K562 (cell line): ENCODE measurements around the gene OR51B2. TPM values are rescaled to one million over a fixed set of nuclear protein-coding genes. Genes with fewer than 3 reads are reported as not detected.
"Not testable (repeated sequence)": the region's sequence is repeated elsewhere in the genome, so short reads cannot be mapped to it uniquely, and the experiment has no call there.

Source experiments
- ATAC-seq: fragments of 200-7000 bp; cut with Tn5 transposase; 3 replicates; pipeline ENCODE4 v1.9.1; 2020; ENCODE audit warnings: moderate library complexity
- BruUV-seq: library from RNA; stranded (reverse); fragments of 400-500 nt; replicated peaks from 2 replicates; lab custom pipeline; 2021; lab: Mats Ljungman, UMichigan
- CTCF ChIA-PET: fragments of 300-600 bp; formaldehyde crosslinking; extraction: SDS; loops from one replicate; lab custom pipeline; 2021; ENCODE audit warnings: low intra/inter-chr PET ratio; lab: Yijun Ruan, JAX
- POLR2A ChIA-PET: fragments of 300-600, 350-650 bp; sonication (Branson Sonifier 250); formaldehyde crosslinking; extraction: SDS; loops from one replicate; lab custom pipeline; 2021; ENCODE audit warnings: antibody characterized with exemption, inconsistent platforms; lab: Yijun Ruan, JAX
- DNase-seq, 4 experiments: peaks; one replicate each; pipeline versions ENCODE4 v3.0.0 to v3.0.0-alpha.2; 2011 to 2018; ENCODE audit warnings: low spot score in 3 of 4, mixed read lengths in 3 of 4; ENCODE audit errors: extremely low read depth in 1 of 4
- FAIRE-seq: peaks from 2 replicates; lab custom pipeline; 2011; peaks lifted over from hg19 to GRCh38; lab: Jason Lieb, UNC
- H2AFZ ChIP-seq: 2 replicates; pipeline ENCODE4 v1.6.0; 2011; ENCODE audit warnings: low read depth, low read length, control low read depth, inconsistent platforms
- H3K27ac ChIP-seq: fragments of 200-600 bp; 3 replicates; pipeline ENCODE4 v1.8.0; 2011; ENCODE audit warnings: low read depth, mild to moderate bottlenecking, control low read depth, inconsistent platforms, low read length, moderate library complexity, mixed read lengths; ENCODE audit errors: extremely low read depth
- H3K27me3 ChIP-seq, 2 experiments: fragments of 300-600 bp in 1 of 2; 2 replicates in 1 of 2; 3 replicates in 1 of 2; pipeline versions ENCODE4 v1.6.0 to v1.8.0; 2011; ENCODE audit warnings: inconsistent platforms in 2 of 2, low read length in 2 of 2, mild to moderate bottlenecking in 1 of 2, mixed read lengths in 1 of 2, moderate library complexity in 1 of 2; ENCODE audit not compliant: control insufficient read depth in 2 of 2, insufficient read depth in 2 of 2
- H3K36me3 ChIP-seq: fragments of 300-600 bp; 3 replicates; pipeline ENCODE4 v1.8.0; 2011; ENCODE audit warnings: mild to moderate bottlenecking, low read length, inconsistent platforms; ENCODE audit not compliant: control insufficient read depth, insufficient read depth
- H3K4me1 ChIP-seq, 2 experiments: fragments of 200-600 bp in 1 of 2; replicated peaks in 1 of 2; 2 replicates in 1 of 2; 3 replicates in 1 of 2; pipeline versions ENCODE4 v1.5.1 to v1.8.0; 2011; ENCODE audit warnings: inconsistent platforms in 2 of 2, low read length in 2 of 2, mild to moderate bottlenecking in 1 of 2, mixed read lengths in 1 of 2, moderate library complexity in 1 of 2; ENCODE audit not compliant: control insufficient read depth in 2 of 2, insufficient read depth in 2 of 2
- H3K4me2 ChIP-seq: 2 replicates; pipeline ENCODE4 v1.6.1; 2011; ENCODE audit warnings: low read length, control low read depth, inconsistent platforms, mixed read lengths; ENCODE audit not compliant: insufficient read depth
- H3K4me3 ChIP-seq: fragments of 200-600 bp; sonication (generic), shearing (Covaris generic); 2 replicates; pipeline ENCODE4 v1.5.1; 2016; ENCODE audit warnings: control low read depth, inconsistent platforms
- H3K79me2 ChIP-seq: fragments of 200-600 bp; 3 replicates; pipeline ENCODE4 v1.8.0; 2011; ENCODE audit warnings: low read length, inconsistent platforms; ENCODE audit not compliant: control insufficient read depth, insufficient read depth
- H3K9ac ChIP-seq, 2 experiments: 2 replicates each; pipeline versions ENCODE4 v1.6.0 to v1.6.1; 2011; ENCODE audit warnings: low read depth in 2 of 2, low read length in 2 of 2, control low read depth in 1 of 2, inconsistent platforms in 1 of 2, mild to moderate bottlenecking in 1 of 2, mixed read lengths in 1 of 2; ENCODE audit not compliant: insufficient read depth in 1 of 2
- H3K9me1 ChIP-seq: one replicate; pipeline ENCODE4 v1.6.0; 2011; ENCODE audit warnings: inconsistent platforms, mild to moderate bottlenecking, low read length, moderate library complexity; ENCODE audit not compliant: control insufficient read depth, insufficient read depth
- H3K9me3 ChIP-seq: replicated peaks from 2 replicates; pipeline ENCODE4 v1.5.1; 2011; ENCODE audit warnings: low read depth, low read length, inconsistent platforms; ENCODE audit not compliant: control insufficient read depth, insufficient read depth
- H4K20me1 ChIP-seq: replicated peaks from 2 replicates; pipeline ENCODE4 v1.6.1; 2011; ENCODE audit warnings: low read length, inconsistent platforms, mixed read lengths; ENCODE audit not compliant: control insufficient read depth, insufficient read depth
- CC2D1A ChIP-seq: fragments of 450-650 bp; IDR thresholded peaks from 2 replicates; pipeline ENCODE4 v1.6.1; 2017; ENCODE audit warnings: mild to moderate bottlenecking
- ZNF274 ChIP-seq: IDR thresholded peaks from 2 replicates; pipeline ENCODE4 v1.6.1; 2011; ENCODE audit warnings: low read depth, mild to moderate bottlenecking, low read length, moderate library complexity, borderline replicate concordance
- WGBS: fragments of 100-300 bp; shearing (Covaris generic); methylation state at CpG from one replicate; pipeline ENCODE4 v1.1.6; 2016; ENCODE audit warnings: low coverage, mixed read lengths; ENCODE audit not compliant: insufficient coverage; ENCODE audit errors: missing lambda C conversion rate; 5-methylcytosine and 5-hydroxymethylcytosine counted together
- in situ Hi-C: fragments of 300-500 bp; cut with MboI; formaldehyde crosslinking; loops from 4 replicates; pipeline ENCODE4 v1.15.0; 2018; ENCODE audit warnings: inconsistent platforms, mixed read lengths
- intact Hi-C: fragments of 100-400 bp; cut with micrococcal nuclease; formaldehyde crosslinking; loops from 2 replicates; pipeline ENCODE4 v1.14.2; 2022
- polyA plus RNA-seq, 8 experiments: library from polyadenylated mRNA; depleted of rRNA in 4 of 8; stranded (reverse) in 5 of 8; unstranded in 3 of 8; fragments of >200 nt; fragmentation: Nextera tagmentation in 2 of 8; fragmentation: Illumina TruSeq in 1 of 8; extraction: Ambion mirVana in 2 of 8; extraction: Trizol in 1 of 8; gene quantifications; 2 replicates each; pipeline versions ENCODE4 v1.2.1 to v1.2.3, GENCODE V29; 2011 to 2014; ENCODE audit warnings: inconsistent platforms in 1 of 8, missing spikeins in 1 of 8
- total RNA-seq, 7 experiments: library from RNA; depleted of rRNA in 6 of 7; stranded (reverse); fragments of >200 nt in 6 of 7; fragmentation: Illumina TruSeq in 2 of 7; extraction: Trizol in 2 of 7; gene quantifications; 2 replicates each; pipeline versions ENCODE4 v1.2.1 to v1.2.3, GENCODE V29; 2011 to 2021; ENCODE audit warnings: low replicate concordance in 1 of 7
- TF ChIP-seq, protein P1 (sequence below): fragments of 450-650 bp; IDR thresholded peaks from 2 replicates; pipeline ENCODE4 v1.6.1; 2016; ENCODE audit warnings: missing biosample characterization, missing genetic modification characterization
- TF ChIP-seq, protein P2 (sequence below), 2 experiments: IDR thresholded peaks in 1 of 2; conservative IDR thresholded peaks in 1 of 2; 2 replicates each; pipeline ENCODE4 v1.6.1; 2016; ENCODE audit warnings: low read depth in 2 of 2, mild to moderate bottlenecking in 1 of 2, missing compliant biosample characterization in 1 of 2, missing genetic modification characterization in 1 of 2, moderate library complexity in 1 of 2
- TF ChIP-seq, protein P3 (sequence below): sonication (generic); formaldehyde crosslinking; IDR thresholded peaks from 2 replicates; pipeline ENCODE4 v1.8.1; 2023; ENCODE audit warnings: mild to moderate bottlenecking, missing genetic modification reagents
- TF ChIP-seq, protein P4 (sequence below): sonication (generic); formaldehyde crosslinking; IDR thresholded peaks from 2 replicates; pipeline ENCODE4 v1.8.1; 2023; ENCODE audit warnings: mild to moderate bottlenecking, missing genetic modification reagents
- TF ChIP-seq, protein P5 (sequence below), 2 experiments: fragments of 450-650 bp; IDR thresholded peaks; 2 replicates each; pipeline ENCODE4 v1.6.1; 2016
- TF ChIP-seq, protein P6 (sequence below): fragments of 450-650 bp; IDR thresholded peaks from 2 replicates; pipeline ENCODE4 v1.6.1; 2016; ENCODE audit warnings: mild to moderate bottlenecking

Gene OR51B2
- total and polyA plus RNA-seq, 9 of the 15 experiments (the other 6 are each of a cell fraction or from before 2014, with no cell fraction given): 0.38 to 6.6 (median 4.0) TPM

DNA sequence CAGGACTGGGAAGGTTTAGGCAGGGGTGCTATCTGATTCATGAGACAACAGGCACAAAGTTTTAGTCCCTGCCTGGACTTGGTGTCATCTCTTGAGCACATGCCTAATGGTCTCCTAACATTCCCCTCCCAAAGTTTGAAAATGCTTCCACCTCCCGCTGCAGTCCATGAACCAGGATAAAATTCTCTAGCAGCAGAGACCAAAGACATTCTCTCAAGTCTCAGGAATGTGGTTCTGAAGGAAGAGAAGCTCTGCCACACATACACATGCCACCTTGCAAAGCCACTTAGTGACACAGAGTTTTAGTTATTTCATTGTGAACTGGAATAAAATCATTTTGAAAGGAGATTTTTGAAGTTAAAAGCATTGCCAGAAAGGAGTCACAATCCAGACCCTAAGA lies 42.8 kb upstream of the OR51B2 start (continued):
- TF ChIP-seq, protein P1, sequence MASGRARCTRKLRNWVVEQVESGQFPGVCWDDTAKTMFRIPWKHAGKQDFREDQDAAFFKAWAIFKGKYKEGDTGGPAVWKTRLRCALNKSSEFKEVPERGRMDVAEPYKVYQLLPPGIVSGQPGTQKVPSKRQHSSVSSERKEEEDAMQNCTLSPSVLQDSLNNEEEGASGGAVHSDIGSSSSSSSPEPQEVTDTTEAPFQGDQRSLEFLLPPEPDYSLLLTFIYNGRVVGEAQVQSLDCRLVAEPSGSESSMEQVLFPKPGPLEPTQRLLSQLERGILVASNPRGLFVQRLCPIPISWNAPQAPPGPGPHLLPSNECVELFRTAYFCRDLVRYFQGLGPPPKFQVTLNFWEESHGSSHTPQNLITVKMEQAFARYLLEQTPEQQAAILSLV: no peak
- TF ChIP-seq, protein P2, sequence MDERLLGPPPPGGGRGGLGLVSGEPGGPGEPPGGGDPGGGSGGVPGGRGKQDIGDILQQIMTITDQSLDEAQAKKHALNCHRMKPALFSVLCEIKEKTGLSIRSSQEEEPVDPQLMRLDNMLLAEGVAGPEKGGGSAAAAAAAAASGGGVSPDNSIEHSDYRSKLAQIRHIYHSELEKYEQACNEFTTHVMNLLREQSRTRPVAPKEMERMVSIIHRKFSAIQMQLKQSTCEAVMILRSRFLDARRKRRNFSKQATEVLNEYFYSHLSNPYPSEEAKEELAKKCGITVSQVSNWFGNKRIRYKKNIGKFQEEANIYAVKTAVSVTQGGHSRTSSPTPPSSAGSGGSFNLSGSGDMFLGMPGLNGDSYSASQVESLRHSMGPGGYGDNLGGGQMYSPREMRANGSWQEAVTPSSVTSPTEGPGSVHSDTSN (CRISPR knock-in tag; IDR thresholded peaks at IDR 0.05; ENCODE audit: low read depth): no peak
- TF ChIP-seq, protein P2 (tag; conservative IDR thresholded peaks at IDR 0.05; ENCODE audit: low read depth): no peak
- no peak for TF ChIP-seq ZNF274
- TF ChIP-seq, protein P3, sequence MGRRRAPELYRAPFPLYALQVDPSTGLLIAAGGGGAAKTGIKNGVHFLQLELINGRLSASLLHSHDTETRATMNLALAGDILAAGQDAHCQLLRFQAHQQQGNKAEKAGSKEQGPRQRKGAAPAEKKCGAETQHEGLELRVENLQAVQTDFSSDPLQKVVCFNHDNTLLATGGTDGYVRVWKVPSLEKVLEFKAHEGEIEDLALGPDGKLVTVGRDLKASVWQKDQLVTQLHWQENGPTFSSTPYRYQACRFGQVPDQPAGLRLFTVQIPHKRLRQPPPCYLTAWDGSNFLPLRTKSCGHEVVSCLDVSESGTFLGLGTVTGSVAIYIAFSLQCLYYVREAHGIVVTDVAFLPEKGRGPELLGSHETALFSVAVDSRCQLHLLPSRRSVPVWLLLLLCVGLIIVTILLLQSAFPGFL (CRISPR knock-in tag): no peak

DNA sequence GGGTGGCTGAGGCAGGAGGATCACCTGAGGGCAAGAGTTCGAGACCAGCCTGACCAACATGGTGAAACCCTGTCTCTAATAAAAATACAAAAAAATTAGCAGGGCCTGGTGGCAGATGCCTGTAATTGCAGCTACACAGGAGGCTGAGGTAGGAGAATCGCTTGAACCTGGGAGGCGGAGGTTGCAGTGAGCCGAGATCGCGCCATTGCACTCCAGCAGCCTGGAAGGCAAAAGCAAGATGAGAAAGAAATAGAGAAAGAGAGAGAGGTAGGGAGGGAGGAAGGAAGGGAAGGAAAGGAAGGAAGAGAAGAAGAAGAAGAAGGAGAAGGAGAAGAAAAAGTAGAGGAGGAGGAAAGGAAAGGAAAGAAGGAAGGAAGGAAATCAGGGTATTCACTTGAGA lies 42.3 kb upstream of the OR51B2 start:
- not testable (repeated sequence) for ATAC-seq
- H3K36me3 ChIP-seq: peaks cover 74% of the 10 kb centered on the region
- TF ChIP-seq, protein P4, sequence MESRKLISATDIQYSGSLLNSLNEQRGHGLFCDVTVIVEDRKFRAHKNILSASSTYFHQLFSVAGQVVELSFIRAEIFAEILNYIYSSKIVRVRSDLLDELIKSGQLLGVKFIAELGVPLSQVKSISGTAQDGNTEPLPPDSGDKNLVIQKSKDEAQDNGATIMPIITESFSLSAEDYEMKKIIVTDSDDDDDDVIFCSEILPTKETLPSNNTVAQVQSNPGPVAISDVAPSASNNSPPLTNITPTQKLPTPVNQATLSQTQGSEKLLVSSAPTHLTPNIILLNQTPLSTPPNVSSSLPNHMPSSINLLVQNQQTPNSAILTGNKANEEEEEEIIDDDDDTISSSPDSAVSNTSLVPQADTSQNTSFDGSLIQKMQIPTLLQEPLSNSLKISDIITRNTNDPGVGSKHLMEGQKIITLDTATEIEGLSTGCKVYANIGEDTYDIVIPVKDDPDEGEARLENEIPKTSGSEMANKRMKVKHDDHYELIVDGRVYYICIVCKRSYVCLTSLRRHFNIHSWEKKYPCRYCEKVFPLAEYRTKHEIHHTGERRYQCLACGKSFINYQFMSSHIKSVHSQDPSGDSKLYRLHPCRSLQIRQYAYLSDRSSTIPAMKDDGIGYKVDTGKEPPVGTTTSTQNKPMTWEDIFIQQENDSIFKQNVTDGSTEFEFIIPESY (CRISPR knock-in tag): peak; percentile 91
- TF ChIP-seq CC2D1A: 0 out of 2 replicates have a peak, but pooled peaks have one; percentile 27
- TF ChIP-seq, protein P5, sequence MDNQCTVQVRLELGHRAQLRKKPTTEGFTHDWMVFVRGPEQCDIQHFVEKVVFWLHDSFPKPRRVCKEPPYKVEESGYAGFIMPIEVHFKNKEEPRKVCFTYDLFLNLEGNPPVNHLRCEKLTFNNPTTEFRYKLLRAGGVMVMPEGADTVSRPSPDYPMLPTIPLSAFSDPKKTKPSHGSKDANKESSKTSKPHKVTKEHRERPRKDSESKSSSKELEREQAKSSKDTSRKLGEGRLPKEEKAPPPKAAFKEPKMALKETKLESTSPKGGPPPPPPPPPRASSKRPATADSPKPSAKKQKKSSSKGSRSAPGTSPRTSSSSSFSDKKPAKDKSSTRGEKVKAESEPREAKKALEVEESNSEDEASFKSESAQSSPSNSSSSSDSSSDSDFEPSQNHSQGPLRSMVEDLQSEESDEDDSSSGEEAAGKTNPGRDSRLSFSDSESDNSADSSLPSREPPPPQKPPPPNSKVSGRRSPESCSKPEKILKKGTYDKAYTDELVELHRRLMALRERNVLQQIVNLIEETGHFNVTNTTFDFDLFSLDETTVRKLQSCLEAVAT (IDR thresholded peaks at IDR 0.05): peak in 1 of 2 experiments; percentile 69; a peak in 1 of 4 replicates
- TF ChIP-seq, protein P6, sequence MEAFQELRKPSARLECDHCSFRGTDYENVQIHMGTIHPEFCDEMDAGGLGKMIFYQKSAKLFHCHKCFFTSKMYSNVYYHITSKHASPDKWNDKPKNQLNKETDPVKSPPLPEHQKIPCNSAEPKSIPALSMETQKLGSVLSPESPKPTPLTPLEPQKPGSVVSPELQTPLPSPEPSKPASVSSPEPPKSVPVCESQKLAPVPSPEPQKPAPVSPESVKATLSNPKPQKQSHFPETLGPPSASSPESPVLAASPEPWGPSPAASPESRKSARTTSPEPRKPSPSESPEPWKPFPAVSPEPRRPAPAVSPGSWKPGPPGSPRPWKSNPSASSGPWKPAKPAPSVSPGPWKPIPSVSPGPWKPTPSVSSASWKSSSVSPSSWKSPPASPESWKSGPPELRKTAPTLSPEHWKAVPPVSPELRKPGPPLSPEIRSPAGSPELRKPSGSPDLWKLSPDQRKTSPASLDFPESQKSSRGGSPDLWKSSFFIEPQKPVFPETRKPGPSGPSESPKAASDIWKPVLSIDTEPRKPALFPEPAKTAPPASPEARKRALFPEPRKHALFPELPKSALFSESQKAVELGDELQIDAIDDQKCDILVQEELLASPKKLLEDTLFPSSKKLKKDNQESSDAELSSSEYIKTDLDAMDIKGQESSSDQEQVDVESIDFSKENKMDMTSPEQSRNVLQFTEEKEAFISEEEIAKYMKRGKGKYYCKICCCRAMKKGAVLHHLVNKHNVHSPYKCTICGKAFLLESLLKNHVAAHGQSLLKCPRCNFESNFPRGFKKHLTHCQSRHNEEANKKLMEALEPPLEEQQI: peak; percentile 59; the same call in 1 of the 2 replicates

More for the DNA sequence above, 42.3 kb upstream of the OR51B2 start:
- H3K4me2 ChIP-seq, CTCF ChIA-PET, H4K20me1 ChIP-seq, H3K9ac ChIP-seq, H3K27ac ChIP-seq, H3K4me3 ChIP-seq, H3K9me3 ChIP-seq, in situ Hi-C loops, BruUV-seq, FAIRE-seq, H3K27me3 ChIP-seq, DNase-seq, H3K9me1 ChIP-seq, POLR2A ChIA-PET, H2AFZ ChIP-seq: not testable (repeated sequence)
- intact Hi-C loops: loop anchor here (5.0 kb wide), 1 partner anchor 244 kb away; no protein-coding TSS in a partner anchor
- H3K79me2 ChIP-seq: peaks cover 91% of the 10 kb centered on the region
- H3K4me1 ChIP-seq: peaks cover 5 to 40% of the 10 kb centered on the region in 2 experiments; a peak in 3 of 5 replicates
- 86% methylated on average over 1 of the region's 6 CpGs for WGBS
